GM21529 (cell line): ENCODE results near the gene HOXD1.

Experiments used
- ATAC-seq: cut with Tn5 transposase; IDR thresholded peaks from one replicate; pipeline ENCODE4 v1.9.1; 2021; ENCODE audit not compliant: unreplicated experiment

HOXD1 gene

GRCh38 chr2:176164611-176165369, 23.7 kb upstream of the HOXD1 start:
- ATAC-seq = no peak

- no peak for ATAC-seq
Observed at GRCh38 chr2:176165370-176166050, 23.0 kb upstream of the HOXD1 start.

- no peak for ATAC-seq
Observed at GRCh38 chr2:176166272-176166671, 22.2 kb upstream of the HOXD1 start.

GRCh38 chr2:176167398-176167797, 21.1 kb upstream of the HOXD1 start:
- no peak for ATAC-seq

- ATAC-seq = no peak
Observed at GRCh38 chr2:176169181-176169580, 19.3 kb upstream of the HOXD1 start.

GRCh38 chr2:176169711-176170110, 18.8 kb upstream of the HOXD1 start:
- no peak for ATAC-seq

GRCh38 chr2:176170602-176171305, 17.7 kb upstream of the HOXD1 start:
- no peak for ATAC-seq

- ATAC-seq = no peak
Observed at GRCh38 chr2:176171351-176172006, 17.0 kb upstream of the HOXD1 start.

- no peak for ATAC-seq
Observed at GRCh38 chr2:176172007-176172894, 16.2 kb upstream of the HOXD1 start.

GRCh38 chr2:176172895-176173566, 15.4 kb upstream of the HOXD1 start:
- no peak for ATAC-seq

- ATAC-seq = no peak
Observed at GRCh38 chr2:176173567-176174381, 14.7 kb upstream of the HOXD1 start.

- no peak for ATAC-seq
Observed at GRCh38 chr2:176174382-176174823, 14.1 kb upstream of the HOXD1 start.

- no peak for ATAC-seq
Observed at GRCh38 chr2:176174824-176175708, 13.4 kb upstream of the HOXD1 start.

GRCh38 chr2:176175709-176176607, 12.5 kb upstream of the HOXD1 start:
- no peak for ATAC-seq

- ATAC-seq = no peak
Observed at GRCh38 chr2:176177580-176178037, 10.9 kb upstream of the HOXD1 start.

- ATAC-seq = no peak
Observed at GRCh38 chr2:176178038-176178756, 10.3 kb upstream of the HOXD1 start.
